GM18526 (cell line): ENCODE results near the gene HDAC7.

Experiments used
- POLR2A ChIP-seq: IDR thresholded peaks from 3 replicates; pipeline ENCODE4 v1.6.1; 2011; ENCODE audit not compliant: insufficient read length; ENCODE audit errors: extremely low read depth

The HDAC7 gene

GRCh38 chr12:47783821-47784819 lies 35.6 kb downstream of the HDAC7 start:
- no peak for TF ChIP-seq POLR2A

- TF ChIP-seq POLR2A: no peak
These were observed 36.5 kb downstream of the HDAC7 start for GRCh38 chr12:47783024-47783755.

DNA sequence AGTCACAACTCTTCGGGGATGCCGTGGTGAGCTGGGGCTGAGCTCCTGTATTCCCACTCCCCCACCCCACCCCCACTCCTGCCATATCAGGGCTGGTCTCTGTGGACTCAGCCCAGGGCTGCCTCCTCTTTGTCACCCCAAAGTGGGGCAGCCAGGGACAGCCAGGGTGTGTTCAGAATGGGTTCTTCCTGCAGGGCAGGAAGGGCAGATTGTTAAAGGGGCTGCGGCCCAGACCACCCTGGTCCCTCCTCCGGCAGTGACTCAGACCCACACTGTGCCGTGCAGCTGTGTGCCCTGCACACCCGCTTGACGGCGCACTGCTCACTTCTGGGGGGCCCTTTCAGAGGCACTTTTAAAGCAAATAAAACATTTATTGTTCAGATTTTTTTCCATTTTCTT lies 37.3 kb downstream of the HDAC7 start:
- TF ChIP-seq POLR2A: no peak

GRCh38 chr12:47781479-47782371 lies 38.0 kb downstream of the HDAC7 start:
- TF ChIP-seq POLR2A: no peak

GRCh38 chr12:47779943-47780504 lies 39.7 kb downstream of the HDAC7 start:
- no peak for TF ChIP-seq POLR2A

DNA sequence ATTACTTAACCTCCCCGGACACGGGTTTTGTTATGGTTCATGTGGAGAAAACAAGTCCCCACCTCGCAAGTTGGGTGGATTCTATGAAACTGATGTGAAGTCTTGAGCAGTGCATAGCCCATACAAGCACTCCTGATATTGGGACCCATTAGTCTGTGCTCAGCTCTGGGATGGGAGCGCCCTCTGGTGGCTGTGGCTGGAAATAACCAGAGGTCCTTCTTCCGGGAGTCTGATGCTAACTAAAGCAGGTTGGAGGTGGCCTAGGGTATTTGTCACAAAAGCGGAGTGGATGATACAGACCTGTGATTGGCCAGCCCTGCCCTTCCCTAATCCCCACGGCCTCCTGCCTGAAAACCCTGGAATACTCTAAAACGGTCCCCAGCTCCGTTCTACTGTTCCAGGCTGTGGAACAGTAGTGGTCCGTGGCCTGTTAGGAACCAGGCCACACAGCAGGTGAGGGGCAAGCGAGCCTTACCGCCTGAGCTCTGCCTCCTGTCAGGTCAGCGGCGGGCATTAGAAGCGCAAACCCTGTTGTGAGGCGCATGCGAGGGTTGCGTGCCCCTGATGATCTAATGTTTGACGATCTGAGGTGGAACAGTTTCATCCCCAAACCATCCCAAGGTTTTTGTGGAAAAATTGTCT lies 40.3 kb downstream of the HDAC7 start:
- no peak for TF ChIP-seq POLR2A

DNA sequence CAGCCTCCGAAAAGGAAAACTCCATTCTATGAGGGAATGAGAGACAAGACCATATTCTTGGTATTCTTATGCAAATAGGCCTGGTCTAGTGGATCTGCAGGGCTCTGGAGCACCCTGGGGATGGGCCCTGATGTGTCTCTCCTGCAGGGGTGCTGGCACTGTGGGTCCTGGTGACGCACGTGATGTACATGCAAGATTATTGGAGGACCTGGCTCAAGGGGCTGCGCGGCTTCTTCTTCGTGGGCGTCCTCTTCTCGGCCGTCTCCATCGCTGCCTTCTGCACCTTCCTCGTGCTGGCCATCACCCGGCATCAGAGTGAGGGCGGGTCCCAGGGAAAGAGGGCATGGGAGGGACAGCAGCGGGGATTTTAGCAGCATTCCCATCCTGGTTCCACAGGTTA lies 40.8 kb downstream of the HDAC7 start:
- no peak for TF ChIP-seq POLR2A

GRCh38 chr12:47777741-47778558 lies 41.8 kb downstream of the HDAC7 start:
- TF ChIP-seq POLR2A: no peak

- no peak for TF ChIP-seq POLR2A
These were observed 42.6 kb downstream of the HDAC7 start for GRCh38 chr12:47777151-47777550.

DNA sequence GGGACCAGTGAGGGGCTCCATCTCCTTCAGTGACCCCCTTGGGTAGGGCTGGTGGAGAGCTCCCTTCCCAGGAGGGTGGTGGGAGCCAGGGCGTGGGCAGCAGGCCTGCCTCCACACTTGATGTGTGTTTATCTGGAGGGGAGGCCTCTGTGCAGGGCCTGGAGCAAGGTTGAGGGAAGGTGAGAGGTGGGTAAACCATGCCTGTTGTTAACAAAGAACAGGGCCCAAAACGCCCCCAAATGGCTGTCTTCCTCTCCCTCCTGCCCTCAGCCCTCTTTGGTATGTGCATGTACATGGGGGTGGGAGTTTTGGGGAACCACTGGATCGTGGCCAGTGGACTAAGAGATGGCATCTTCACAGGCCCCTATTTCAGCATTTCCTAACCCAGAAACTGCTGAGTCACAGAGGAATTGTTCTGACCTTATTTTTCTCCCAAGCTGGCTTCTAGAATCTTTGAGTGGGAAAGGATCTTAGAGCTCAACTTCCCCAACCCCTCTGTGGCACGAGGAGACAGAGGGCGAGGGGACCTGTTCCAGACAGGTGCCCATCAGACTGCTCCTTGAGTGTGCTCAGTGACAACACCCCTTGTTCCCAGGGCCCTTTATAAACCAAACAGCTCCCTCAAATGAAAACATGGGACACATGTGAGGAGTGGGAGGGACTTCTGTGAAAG lies 43.1 kb downstream of the HDAC7 start:
- no peak for TF ChIP-seq POLR2A

DNA sequence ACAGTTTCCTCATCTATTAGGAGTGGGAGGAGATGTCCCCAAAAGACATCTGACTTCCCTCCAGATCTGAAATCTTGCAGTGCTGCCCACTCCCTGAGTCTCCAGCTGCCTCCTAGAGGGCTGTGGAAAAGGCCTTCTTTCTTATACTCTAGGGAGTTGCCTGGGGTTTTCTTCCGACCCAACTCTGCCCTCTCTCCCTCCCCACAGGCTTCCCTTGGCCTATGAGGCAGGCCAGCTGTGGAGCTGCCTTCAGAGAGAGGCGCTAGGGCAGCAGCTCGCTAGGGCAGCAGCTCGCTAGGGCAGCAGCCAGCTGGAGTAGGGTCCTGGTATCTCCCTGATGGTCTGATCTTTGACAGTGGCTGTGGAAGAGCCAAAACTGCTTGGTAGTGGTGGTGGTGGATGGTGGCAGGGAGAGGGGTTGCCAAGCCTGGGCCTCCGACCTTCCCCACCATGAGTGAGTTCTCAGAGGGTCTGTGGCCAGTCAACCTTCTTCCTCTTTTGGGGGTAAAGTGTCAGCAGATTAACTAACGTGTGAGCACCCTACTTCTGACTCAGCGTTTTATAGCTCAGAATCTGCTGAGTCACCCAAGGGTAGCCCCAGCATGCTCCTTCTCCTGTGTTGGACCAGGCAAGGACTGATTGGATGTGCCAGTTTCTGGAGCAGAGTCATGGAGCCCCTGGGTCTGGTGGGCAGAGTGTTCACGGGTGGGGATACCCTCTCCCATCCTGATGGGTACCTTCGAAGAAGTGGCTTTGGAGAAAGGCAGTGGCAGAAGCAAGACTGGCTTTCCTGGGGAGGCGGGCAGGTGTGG lies 44.4 kb downstream of the HDAC7 start:
- no peak for TF ChIP-seq POLR2A

DNA sequence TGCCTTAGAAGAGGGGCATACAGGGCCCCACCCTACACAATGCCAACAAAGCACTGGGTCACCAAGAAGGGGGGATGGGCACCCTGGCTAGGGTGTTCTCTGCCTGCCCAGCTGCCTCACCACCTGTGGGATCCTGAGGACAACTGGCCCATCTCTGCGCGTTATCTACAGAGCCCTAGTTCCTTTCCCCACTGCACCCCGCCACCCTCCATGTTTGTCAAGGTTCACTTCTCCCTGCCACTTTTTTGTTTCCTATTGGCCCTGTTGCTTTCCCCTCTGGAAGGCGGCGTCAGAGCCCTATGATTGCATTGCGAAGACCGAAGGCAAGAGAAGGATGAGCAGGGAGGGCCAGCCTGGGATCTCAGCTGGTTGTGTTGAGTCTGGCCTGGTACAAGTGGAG lies 45.0 kb downstream of the HDAC7 start:
- no peak for TF ChIP-seq POLR2A
